ENCODE data around the gene PARD3B.

The PARD3B gene

DNA sequence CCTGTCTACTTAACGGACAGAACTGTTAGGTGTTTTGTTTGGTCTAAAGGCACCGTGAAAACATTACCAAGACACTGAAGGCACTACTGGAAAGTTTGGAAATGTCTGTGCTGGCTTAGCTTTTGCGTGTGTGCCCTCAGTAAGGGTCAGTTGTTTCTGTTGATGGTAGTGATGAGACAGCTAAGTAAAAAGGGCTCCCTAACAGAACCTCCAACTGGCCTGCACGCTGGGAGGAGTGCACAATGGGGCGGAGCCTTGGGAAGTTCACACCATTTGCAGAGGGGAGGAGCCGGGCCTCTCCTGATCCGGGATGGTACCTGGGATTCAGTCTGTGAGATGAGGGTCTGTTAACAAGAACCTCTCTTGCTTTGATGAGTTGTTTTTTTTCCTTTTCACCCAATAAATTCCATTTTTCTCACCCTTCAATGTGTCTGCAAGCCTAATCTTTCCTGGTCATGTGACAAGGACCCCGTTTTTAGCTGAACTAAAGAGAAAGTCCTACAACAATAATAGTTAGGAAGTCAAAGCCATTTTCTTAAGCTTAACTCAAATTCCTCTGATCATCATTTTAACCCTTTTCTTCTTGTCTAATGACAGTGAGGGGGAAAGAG, 368.7 kb downstream of the PARD3B start:
- Histone ChIP-seq H3K4me1 (no peaks in the 10 kb centered on the region), H3K27me3 (ENCODE audit: low read depth) (no peaks in the 10 kb centered on the region), H3K9me3 (no peaks in the 10 kb centered on the region), H3K4me3 (no peak overlapping the region), H3K36me3 (replicated peaks) (no peaks in the 10 kb centered on the region)
- in situ Hi-C loops (cut with MboI; ENCODE audit: low sequenced_read_pairs) = no loop called here
- no peak for DNase-seq (ENCODE audit: low spot score in 2 of 2)

- Histone ChIP-seq H3K4me1 (peaks cover 1% of the 10 kb centered on the region), H3K36me3 (replicated peaks) (no peaks in the 10 kb centered on the region), H3K9me3 (no peaks in the 10 kb centered on the region), H3K27me3 (ENCODE audit: low read depth) (no peaks in the 10 kb centered on the region), H3K4me3 (no peak overlapping the region)
- in situ Hi-C loops (cut with MboI; ENCODE audit: low sequenced_read_pairs) = no loop called here
- no peak for DNase-seq (ENCODE audit: low spot score in 2 of 2)
Measured at GRCh38 chr2:204914708-204915107, 369.4 kb downstream of the PARD3B start.

GRCh38 chr2:204917089-204917701, 371.9 kb downstream of the PARD3B start:
- DNase-seq (ENCODE audit: low spot score in 2 of 2) = no peak
- H3K4me3 ChIP-seq = no peak overlapping the region
- no peaks in the 10 kb centered on the region for H3K9me3 ChIP-seq
- no peaks in the 10 kb centered on the region for H3K27me3 ChIP-seq (ENCODE audit: low read depth)
- in situ Hi-C loops (cut with MboI; ENCODE audit: low sequenced_read_pairs) = no loop called here
- peaks cover 10% of the 10 kb centered on the region for H3K4me1 ChIP-seq
- no peaks in the 10 kb centered on the region for H3K36me3 ChIP-seq (replicated peaks)

DNA sequence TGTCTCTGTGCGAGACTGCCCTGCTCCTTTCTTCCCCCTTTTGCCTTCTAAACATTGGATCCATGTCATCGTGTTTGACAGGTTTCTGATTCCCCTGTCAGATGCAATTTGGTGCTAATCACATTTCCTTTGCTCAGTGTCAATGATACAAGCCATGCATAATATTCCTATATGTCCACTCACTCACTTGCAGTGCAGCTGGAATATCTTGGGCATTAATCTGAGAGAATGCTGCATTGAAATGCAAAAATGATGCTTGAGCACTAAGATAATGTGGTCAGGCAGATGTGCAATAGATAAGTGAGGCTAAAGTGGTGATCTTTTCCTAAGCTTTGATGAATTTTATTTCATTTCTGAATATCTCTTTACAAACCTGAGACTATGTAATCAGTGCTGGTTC, 375.5 kb downstream of the PARD3B start:
- Histone ChIP-seq H3K4me3 (no peak overlapping the region), H3K9me3 (no peaks in the 10 kb centered on the region), H3K36me3 (replicated peaks) (no peaks in the 10 kb centered on the region), H3K4me1 (peaks cover 10% of the 10 kb centered on the region), H3K27me3 (ENCODE audit: low read depth) (no peaks in the 10 kb centered on the region)
- in situ Hi-C loops (cut with MboI; ENCODE audit: low sequenced_read_pairs) = no loop called here
- peak in 1 of 2 experiments; percentile 12 for DNase-seq (ENCODE audit: low spot score in 2 of 2)

DNA sequence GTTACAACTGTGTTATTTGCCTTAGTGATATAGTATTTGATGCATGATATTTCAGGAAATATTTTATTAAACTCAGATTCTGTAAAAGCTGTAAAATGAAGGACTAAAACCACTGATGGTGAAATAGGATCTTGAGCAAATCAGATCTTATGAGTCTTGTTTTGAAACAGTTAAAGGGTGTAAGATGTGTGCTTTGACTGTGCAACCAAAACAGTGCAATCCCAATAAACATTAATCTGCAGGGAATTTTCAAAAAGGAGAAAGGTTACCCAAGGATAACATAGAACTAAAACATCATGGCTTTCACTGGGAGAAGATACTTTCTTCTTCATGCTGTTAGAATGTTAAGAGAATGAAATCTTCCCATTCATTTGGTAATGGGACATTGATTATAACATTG, 378.7 kb downstream of the PARD3B start:
- H3K27me3 ChIP-seq (ENCODE audit: low read depth) = no peaks in the 10 kb centered on the region
- no peaks in the 10 kb centered on the region for H3K36me3 ChIP-seq (replicated peaks)
- in situ Hi-C loops (cut with MboI; ENCODE audit: low sequenced_read_pairs) = no loop called here
- no peak for DNase-seq (ENCODE audit: low spot score in 2 of 2)
- no peaks in the 10 kb centered on the region for H3K9me3 ChIP-seq
- H3K4me1 ChIP-seq = peaks cover 10% of the 10 kb centered on the region
- no peak overlapping the region for H3K4me3 ChIP-seq

DNA sequence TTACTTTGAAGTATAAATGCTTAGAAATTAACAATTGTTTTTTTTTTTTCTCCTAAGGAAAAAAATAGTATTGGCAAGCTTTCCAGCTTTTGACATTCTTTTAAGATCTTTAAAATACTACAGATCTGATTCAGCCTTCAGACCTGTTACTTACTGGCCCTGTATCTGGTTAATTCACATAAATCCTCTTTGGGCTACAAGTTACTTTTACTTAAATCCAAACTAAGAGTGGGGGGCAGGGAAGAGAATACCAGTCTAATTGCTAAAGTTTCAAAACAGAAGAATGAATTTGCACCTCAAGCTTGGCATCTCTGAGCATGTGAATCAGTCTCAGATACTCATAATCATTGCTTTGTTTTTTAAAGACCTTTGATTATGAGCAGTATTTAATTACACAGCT, 386.3 kb downstream of the PARD3B start:
- no peaks in the 10 kb centered on the region for H3K36me3 ChIP-seq (replicated peaks)
- in situ Hi-C loops (cut with MboI; ENCODE audit: low sequenced_read_pairs) = no loop called here
- no peaks in the 10 kb centered on the region for H3K4me1 ChIP-seq
- H3K27me3 ChIP-seq (ENCODE audit: low read depth) = peaks cover 2% of the 10 kb centered on the region; the same call in 1 of the 2 replicates
- H3K9me3 ChIP-seq = no peaks in the 10 kb centered on the region
- no peak for DNase-seq (ENCODE audit: low spot score in 2 of 2)
- no peak overlapping the region for H3K4me3 ChIP-seq

DNA sequence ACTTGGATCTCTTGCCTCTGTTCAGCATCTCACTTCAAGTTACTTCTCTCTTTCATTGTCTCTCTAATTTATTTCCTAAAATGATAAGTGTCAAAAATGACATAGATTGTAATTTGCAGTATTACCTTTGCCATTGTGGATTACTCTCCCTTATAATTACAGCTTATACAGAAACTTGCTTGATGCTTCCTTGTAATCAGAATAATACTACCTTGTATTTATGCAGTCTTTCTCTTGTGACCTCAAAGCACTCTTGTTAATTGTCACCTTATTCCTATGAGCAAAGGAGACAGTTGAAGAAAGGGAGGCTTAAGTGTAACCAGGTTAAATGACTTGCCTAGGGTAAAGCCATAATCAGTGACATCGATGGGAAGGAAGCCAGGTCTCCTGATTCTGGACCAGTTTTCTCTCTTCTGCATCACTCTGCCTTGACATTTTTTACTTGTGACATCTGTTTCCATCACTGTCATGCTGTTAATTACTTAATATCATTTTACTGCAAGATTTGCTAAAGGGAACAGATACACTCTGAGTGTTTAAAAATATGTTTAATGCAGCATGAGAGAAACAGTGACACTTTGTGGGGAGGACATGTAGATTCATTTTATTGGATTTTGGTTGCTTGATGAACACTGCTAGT, 388.6 kb downstream of the PARD3B start:
- DNase-seq (ENCODE audit: low spot score in 2 of 2) = no peak
- Histone ChIP-seq H3K9me3 (no peaks in the 10 kb centered on the region), H3K27me3 (ENCODE audit: low read depth) (peaks cover 2% of the 10 kb centered on the region; the same call in 1 of the 2 replicates), H3K4me3 (no peak overlapping the region), H3K36me3 (replicated peaks) (no peaks in the 10 kb centered on the region), H3K4me1 (no peaks in the 10 kb centered on the region)
- in situ Hi-C loops (cut with MboI; ENCODE audit: low sequenced_read_pairs) = no loop called here

DNA sequence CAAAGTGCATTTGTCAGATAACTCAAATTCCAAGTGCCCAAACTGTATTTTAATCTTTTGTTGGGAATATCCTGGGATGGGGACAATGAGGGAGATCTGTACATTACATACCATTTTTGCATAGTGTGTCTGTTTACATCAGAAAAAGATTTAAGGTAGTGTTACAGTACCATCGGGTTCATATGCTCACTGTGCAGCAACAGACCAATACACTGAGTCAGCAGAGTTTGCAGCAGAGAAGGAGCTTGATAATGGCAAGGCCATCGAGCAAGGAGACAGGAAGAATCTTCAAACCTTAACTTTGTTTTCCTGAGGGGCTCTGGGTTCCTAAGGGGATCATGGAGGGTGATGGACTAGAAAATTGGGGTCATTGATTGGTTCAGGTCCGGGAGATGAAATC, 399.7 kb downstream of the PARD3B start:
- Histone ChIP-seq H3K36me3 (replicated peaks) (no peaks in the 10 kb centered on the region), H3K27me3 (ENCODE audit: low read depth) (no peaks in the 10 kb centered on the region), H3K9me3 (no peaks in the 10 kb centered on the region), H3K4me1 (no peaks in the 10 kb centered on the region), H3K4me3 (no peak overlapping the region)
- in situ Hi-C loops (cut with MboI; ENCODE audit: low sequenced_read_pairs) = no loop called here
- DNase-seq (ENCODE audit: low spot score in 2 of 2) = no peak

DNA sequence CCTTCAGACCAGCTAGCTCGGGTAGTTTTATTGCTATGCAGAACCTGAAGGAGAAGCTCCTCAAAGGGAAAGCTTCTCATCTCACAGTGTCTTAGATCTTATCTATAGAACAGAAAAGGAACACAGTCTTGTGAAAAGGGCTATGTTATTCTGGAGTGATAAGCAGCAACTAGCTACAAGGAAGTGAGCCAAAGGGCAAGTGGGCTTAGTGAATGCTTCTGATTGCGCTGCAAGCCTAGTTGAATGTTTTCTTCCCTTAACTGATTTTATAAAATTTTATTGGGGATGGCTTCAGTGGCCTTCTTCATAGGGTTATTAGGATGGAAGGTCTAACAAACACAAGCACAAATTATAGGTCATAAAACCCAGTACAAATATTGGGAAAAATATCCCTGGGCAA, 400.1 kb downstream of the PARD3B start:
- Histone ChIP-seq H3K9me3 (no peaks in the 10 kb centered on the region), H3K4me3 (no peak overlapping the region), H3K4me1 (no peaks in the 10 kb centered on the region), H3K27me3 (ENCODE audit: low read depth) (no peaks in the 10 kb centered on the region), H3K36me3 (replicated peaks) (no peaks in the 10 kb centered on the region)
- in situ Hi-C loops (cut with MboI; ENCODE audit: low sequenced_read_pairs) = no loop called here
- no peak for DNase-seq (ENCODE audit: low spot score in 2 of 2)

DNA sequence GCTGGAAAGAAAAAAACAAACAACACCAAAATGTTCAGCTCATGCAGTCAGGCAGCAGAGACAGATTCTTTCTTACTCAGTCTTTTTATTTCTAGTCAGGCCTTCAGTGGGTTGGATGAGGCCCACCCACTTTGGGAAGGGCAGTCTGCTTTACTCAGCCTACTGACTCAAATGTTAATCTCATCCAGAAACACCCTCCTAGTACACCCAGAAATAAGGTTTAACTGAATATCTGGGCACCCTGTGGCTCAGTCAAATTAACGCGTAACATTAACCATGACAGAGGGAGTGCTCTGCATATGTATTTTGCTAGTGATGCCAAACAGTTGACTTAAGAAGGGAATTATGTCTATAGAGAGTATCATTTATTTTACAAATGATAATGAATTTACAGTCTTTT, 401.6 kb downstream of the PARD3B start:
- no peaks in the 10 kb centered on the region for H3K27me3 ChIP-seq (ENCODE audit: low read depth)
- DNase-seq (ENCODE audit: low spot score in 2 of 2) = no peak
- no peaks in the 10 kb centered on the region for H3K4me1 ChIP-seq
- in situ Hi-C loops (cut with MboI; ENCODE audit: low sequenced_read_pairs) = no loop called here
- no peaks in the 10 kb centered on the region for H3K9me3 ChIP-seq
- H3K4me3 ChIP-seq = no peak overlapping the region
- no peaks in the 10 kb centered on the region for H3K36me3 ChIP-seq (replicated peaks)

DNA sequence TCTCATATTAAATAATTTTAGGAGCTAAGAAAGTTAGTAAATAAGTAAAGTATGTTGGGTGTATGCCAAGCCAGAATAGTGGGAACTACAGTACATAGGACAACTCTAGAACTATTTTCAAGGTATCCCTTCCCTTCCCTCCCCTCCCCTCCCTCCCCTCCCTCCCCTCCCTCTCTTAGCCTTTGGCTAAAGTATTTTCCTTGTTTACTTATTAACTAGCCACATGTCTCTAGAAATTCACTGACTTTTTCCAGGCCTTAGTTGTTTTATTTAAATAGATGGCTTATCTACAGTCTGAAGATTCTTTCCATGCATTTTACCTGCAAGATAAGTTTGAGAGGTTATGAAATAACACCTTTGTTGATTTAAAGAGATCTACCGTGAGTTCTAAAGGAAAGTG, 402.1 kb downstream of the PARD3B start:
- in situ Hi-C loops (cut with MboI; ENCODE audit: low sequenced_read_pairs) = no loop called here
- Histone ChIP-seq H3K27me3 (ENCODE audit: low read depth) (no peaks in the 10 kb centered on the region), H3K36me3 (replicated peaks) (no peaks in the 10 kb centered on the region), H3K4me1 (no peaks in the 10 kb centered on the region), H3K4me3 (no peak overlapping the region), H3K9me3 (no peaks in the 10 kb centered on the region)
- no peak for DNase-seq (ENCODE audit: low spot score in 2 of 2)

- no peaks in the 10 kb centered on the region for H3K4me1 ChIP-seq
- no peak overlapping the region for H3K4me3 ChIP-seq
- DNase-seq (ENCODE audit: low spot score in 2 of 2) = no peak
- H3K27me3 ChIP-seq (ENCODE audit: low read depth) = no peaks in the 10 kb centered on the region
- H3K36me3 ChIP-seq (replicated peaks) = no peaks in the 10 kb centered on the region
- H3K9me3 ChIP-seq = no peaks in the 10 kb centered on the region
- in situ Hi-C loops (cut with MboI; ENCODE audit: low sequenced_read_pairs) = no loop called here
Measured at GRCh38 chr2:204948024-204948763, 402.9 kb downstream of the PARD3B start.

GRCh38 chr2:204948822-204949221, 403.5 kb downstream of the PARD3B start:
- H3K9me3 ChIP-seq = no peaks in the 10 kb centered on the region
- no peaks in the 10 kb centered on the region for H3K36me3 ChIP-seq (replicated peaks)
- no peaks in the 10 kb centered on the region for H3K4me1 ChIP-seq
- H3K4me3 ChIP-seq = no peak overlapping the region
- no peak for DNase-seq (ENCODE audit: low spot score in 2 of 2)
- H3K27me3 ChIP-seq (ENCODE audit: low read depth) = no peaks in the 10 kb centered on the region
- in situ Hi-C loops (cut with MboI; ENCODE audit: low sequenced_read_pairs) = no loop called here

- no peak overlapping the region for H3K4me3 ChIP-seq
- in situ Hi-C loops (cut with MboI; ENCODE audit: low sequenced_read_pairs) = no loop called here
- H3K4me1 ChIP-seq = no peaks in the 10 kb centered on the region
- H3K36me3 ChIP-seq (replicated peaks) = no peaks in the 10 kb centered on the region
- no peaks in the 10 kb centered on the region for H3K27me3 ChIP-seq (ENCODE audit: low read depth)
- no peaks in the 10 kb centered on the region for H3K9me3 ChIP-seq
- no peak for DNase-seq (ENCODE audit: low spot score in 2 of 2)
Measured at GRCh38 chr2:204950695-204951346, 405.5 kb downstream of the PARD3B start.

Data from HAP-1 (cell line).